HEK293T (cell line): ENCODE results near the gene CACNG7.

Source experiments
- CTCF ChIA-PET: fragments of 350-600 bp; formaldehyde crosslinking; extraction: SDS; loops from one replicate; lab custom pipeline; 2021; ENCODE audit warnings: antibody characterized with exemption, inconsistent platforms; lab: Yijun Ruan, JAX
- POLR2A ChIA-PET: fragments of 350-600 bp; formaldehyde crosslinking; extraction: SDS; loops from one replicate; lab custom pipeline; 2020; ENCODE audit warnings: antibody characterized with exemption, inconsistent platforms; lab: Yijun Ruan, JAX
- DNase-seq: peaks from one replicate; pipeline ENCODE4 v3.0.0; 2012; ENCODE audit warnings: mixed read lengths; ENCODE audit errors: extremely low spot score
- ARNT ChIP-seq: fragments of 450-650 bp; IDR thresholded peaks from 2 replicates; pipeline ENCODE4 v1.6.1; 2017; ENCODE audit warnings: mild to moderate bottlenecking
- BHLHE40 ChIP-seq: fragments of 450-650 bp; IDR thresholded peaks from 2 replicates; pipeline ENCODE4 v1.6.1; 2016; ENCODE audit warnings: mild to moderate bottlenecking, moderate library complexity, borderline replicate concordance
- CTBP1 ChIP-seq: fragments of 450-650 bp; IDR thresholded peaks from 2 replicates; pipeline ENCODE4 v1.6.1; 2016; ENCODE audit warnings: borderline replicate concordance
- ELF4 ChIP-seq: fragments of 450-650 bp; IDR thresholded peaks from 2 replicates; pipeline ENCODE4 v1.6.1; 2017; ENCODE audit warnings: antibody characterized with exemption
- FOXA1 ChIP-seq: fragments of 450-650 bp; IDR thresholded peaks from 2 replicates; pipeline ENCODE4 v1.6.1; 2016; ENCODE audit warnings: mild to moderate bottlenecking
- FOXK2 ChIP-seq: fragments of 450-650 bp; IDR thresholded peaks from 2 replicates; pipeline ENCODE4 v1.6.1; 2016; ENCODE audit warnings: mild to moderate bottlenecking
- FOXM1 ChIP-seq: fragments of 450-650 bp; IDR thresholded peaks from 2 replicates; pipeline ENCODE4 v1.6.1; 2017; ENCODE audit warnings: mild to moderate bottlenecking, borderline replicate concordance
- HDGF ChIP-seq: fragments of 450-650 bp; IDR thresholded peaks from 2 replicates; pipeline ENCODE4 v1.6.1; 2017; ENCODE audit warnings: antibody characterized with exemption, borderline replicate concordance
- L3MBTL2 ChIP-seq: fragments of 450-650 bp; conservative IDR thresholded peaks from 2 replicates; pipeline ENCODE4 v1.6.1; 2016; ENCODE audit warnings: mild to moderate bottlenecking
- LEF1 ChIP-seq: fragments of 450-650 bp; IDR thresholded peaks from 2 replicates; pipeline ENCODE4 v1.6.1; 2017; ENCODE audit warnings: mild to moderate bottlenecking, borderline replicate concordance
- NFRKB ChIP-seq: fragments of 450-650 bp; IDR thresholded peaks from 2 replicates; pipeline ENCODE4 v1.6.1; 2016; ENCODE audit warnings: mild to moderate bottlenecking, moderate library complexity
- PKNOX1 ChIP-seq: fragments of 450-650 bp; IDR thresholded peaks from 2 replicates; pipeline ENCODE4 v1.6.1; 2016
- SP1 ChIP-seq: fragments of 450-650 bp; IDR thresholded peaks from 2 replicates; pipeline ENCODE4 v1.6.1; 2017
- SUZ12 ChIP-seq: fragments of 450-650 bp; IDR thresholded peaks from 2 replicates; pipeline ENCODE4 v1.6.1; 2016; ENCODE audit warnings: mild to moderate bottlenecking
- TARDBP ChIP-seq: fragments of 450-650 bp; IDR thresholded peaks from 2 replicates; pipeline ENCODE4 v1.6.1; 2016
- ZNF384 ChIP-seq: fragments of 450-650 bp; IDR thresholded peaks from 2 replicates; pipeline ENCODE4 v1.6.1; 2016

CACNG7 gene

GRCh38 chr19:53980539-53981375, 71.7 kb downstream of the CACNG7 start:
- CTCF ChIA-PET = interaction anchor here (0.9 to 1.2 kb wide), 3 partner anchors 33 to 188 kb away, joined by 3 to 8 read pairs (median 3); no protein-coding TSS in a partner anchor
- peak; percentile 67 for DNase-seq
- TF ChIP-seq BHLHE40 (no peak), CTBP1 (no peak), SUZ12 (no peak)
- POLR2A ChIA-PET = interaction anchor here (0.6 to 2.0 kb wide), 29 partner anchors 9 to 170 kb away, joined by 3 to 21 read pairs (median 4); partner anchors contain the start of genes CACNG6, MYADM, PRPF31 and TFPT

GRCh38 chr19:53981376-53981951, 72.4 kb downstream of the CACNG7 start:
- DNase-seq = no peak
- POLR2A ChIA-PET = interaction anchor here (1.8 to 2.0 kb wide), 2 partner anchors 11 to 42 kb away, joined by 18 to 21 read pairs; partner anchors contain the start of gene CACNG6
- TF ChIP-seq SP1 (no peak), PKNOX1 (no peak), HDGF (no peak), FOXK2 (no peak), FOXA1 (no peak), ELF4 (no peak)
- CTCF ChIA-PET = interaction anchor here (0.6 to 1.2 kb wide), 2 partner anchors 26 to 42 kb away, joined by 3 to 8 read pairs; no protein-coding TSS in a partner anchor

GRCh38 chr19:53982001-53982451, 72.9 kb downstream of the CACNG7 start:
- ChIA-PET CTCF (no interaction called here), POLR2A (no interaction called here)
- TF ChIP-seq SUZ12 (no peak), ZNF384 (no peak), FOXK2 (no peak), LEF1 (no peak), FOXM1 (no peak), CTBP1 (no peak), NFRKB (no peak), TARDBP (no peak)
- DNase-seq = no peak

GRCh38 chr19:53982611-53983010, 73.5 kb downstream of the CACNG7 start:
- POLR2A ChIA-PET = no interaction called here
- TF ChIP-seq PKNOX1 (no peak), L3MBTL2 (no peak), NFRKB (no peak), FOXM1 (no peak), CTBP1 (no peak), SUZ12 (no peak), FOXK2 (no peak), TARDBP (no peak), FOXA1 (no peak), ELF4 (no peak), BHLHE40 (no peak), HDGF (no peak), LEF1 (no peak), ZNF384 (no peak), SP1 (no peak), ARNT (no peak)
- DNase-seq = no peak
- CTCF ChIA-PET = no interaction called here

- TF ChIP-seq CTBP1 (no peak), TARDBP (no peak), PKNOX1 (no peak), FOXK2 (no peak), L3MBTL2 (no peak), SP1 (no peak), BHLHE40 (no peak), LEF1 (no peak), HDGF (no peak), SUZ12 (no peak), ARNT (no peak), FOXM1 (no peak), ZNF384 (no peak), FOXA1 (no peak), ELF4 (no peak), NFRKB (no peak)
- ChIA-PET CTCF (interaction anchor here (0.6 kb wide), 2 partner anchors 19 to 26 kb away, joined by 3 to 4 read pairs; no protein-coding TSS in a partner anchor), POLR2A (no interaction called here)
- no peak for DNase-seq
These were observed 74.6 kb downstream of the CACNG7 start for GRCh38 chr19:53983457-53984289.
